GM18499 (cell line): ENCODE results near the gene NPTX1.
"Not testable (repeated sequence)": the region's sequence is repeated elsewhere in the genome, so short reads cannot be mapped to it uniquely, and the experiment has no call there.

Experiments used
- ATAC-seq: cut with Tn5 transposase; IDR thresholded peaks from one replicate; pipeline ENCODE4 v1.9.1; 2021; ENCODE audit warnings: moderate number of reproducible peaks; ENCODE audit not compliant: insufficient read depth, unreplicated experiment

Gene NPTX1

GRCh38 chr17:80475910-80476876 is at the start of gene NPTX1:
TSS of gene NPTX1 (minus strand) at chr17:80476607. CDS start at chr17:80476446, 161 bp downstream.
- ATAC-seq, result no peak

GRCh38 chr17:80523956-80524712 is 47.7 kb upstream of the NPTX1 start:
- no peak for ATAC-seq

- no peak for ATAC-seq
Observed at GRCh38 chr17:80523054-80523744, 46.8 kb upstream of the NPTX1 start.

- ATAC-seq, result no peak
Observed at GRCh38 chr17:80520810-80521455, 44.5 kb upstream of the NPTX1 start.

GRCh38 chr17:80519091-80519781 is 42.8 kb upstream of the NPTX1 start:
- ATAC-seq, result no peak

GRCh38 chr17:80518392-80518791 is 42.0 kb upstream of the NPTX1 start:
- no peak for ATAC-seq

- no peak for ATAC-seq
Observed at GRCh38 chr17:80517641-80518040, 41.2 kb upstream of the NPTX1 start.

GRCh38 chr17:80516171-80516932 is 39.9 kb upstream of the NPTX1 start:
- ATAC-seq, result no peak

- no peak for ATAC-seq
Observed at GRCh38 chr17:80513892-80514291, 37.5 kb upstream of the NPTX1 start.

GRCh38 chr17:80513201-80513600 is 36.8 kb upstream of the NPTX1 start:
- ATAC-seq, result no peak

GRCh38 chr17:80512233-80512632 is 35.8 kb upstream of the NPTX1 start:
- no peak for ATAC-seq

- ATAC-seq, result no peak
Observed at GRCh38 chr17:80511222-80512180, 35.1 kb upstream of the NPTX1 start.

GRCh38 chr17:80510772-80511171 is 34.4 kb upstream of the NPTX1 start:
- ATAC-seq, result no peak

GRCh38 chr17:80510132-80510531 is 33.7 kb upstream of the NPTX1 start:
- no peak for ATAC-seq

- no peak for ATAC-seq
Observed at GRCh38 chr17:80509311-80509710, 32.9 kb upstream of the NPTX1 start.

- ATAC-seq, result no peak
Observed at GRCh38 chr17:80507965-80508364, 31.6 kb upstream of the NPTX1 start.

- ATAC-seq, result not testable (repeated sequence)
Observed at GRCh38 chr17:80507177-80507576, 30.8 kb upstream of the NPTX1 start.
